ENCODE data around the gene PLB1.
A peak's percentile ranks its signal among the peaks of the same experiment; 100 is the strongest.

The PLB1 gene

DNA sequence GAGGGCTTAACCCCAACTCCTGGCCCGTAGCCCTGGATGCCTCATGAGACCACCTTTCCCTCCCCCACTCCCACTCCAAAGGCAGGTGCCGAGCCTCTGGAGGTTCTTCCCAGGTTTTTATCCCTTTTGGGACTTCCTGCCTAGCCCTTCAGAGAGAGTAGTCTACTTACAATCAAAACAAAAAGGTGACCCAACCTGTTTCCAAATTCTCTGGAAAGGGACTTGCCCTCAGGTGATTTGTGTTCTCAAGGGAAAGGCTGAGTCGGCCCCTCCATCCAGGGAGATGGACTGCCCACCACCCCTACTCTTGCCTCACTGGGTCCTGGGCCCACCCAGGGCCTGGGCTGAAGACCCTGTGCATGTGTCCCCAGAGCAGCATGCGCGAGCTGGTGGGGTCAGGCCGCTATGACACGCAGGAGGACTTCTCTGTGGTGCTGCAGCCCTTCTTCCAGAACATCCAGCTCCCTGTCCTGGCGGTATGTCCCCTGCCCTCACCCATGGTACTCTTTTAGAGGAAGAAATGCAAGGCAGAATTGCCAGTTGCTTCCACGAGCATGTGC is 108.5 kb downstream of the PLB1 start:
- peaks cover 13% of the 10 kb centered on the region; the same call in 1 of the 2 replicates for H3K4me1 ChIP-seq (ENCODE audit: control insufficient read depth, insufficient read depth, low read length)
- H3K36me3 ChIP-seq (ENCODE audit: control insufficient read depth, insufficient read depth, low read length): no peaks in the 10 kb centered on the region
- H3K27me3 ChIP-seq (ENCODE audit: control insufficient read depth, insufficient read depth, low read length): no peaks in the 10 kb centered on the region
- no peak overlapping the region for H3K9ac ChIP-seq (ENCODE audit: low read depth, low read length)
- no peaks in the 10 kb centered on the region for H3K9me3 ChIP-seq (ENCODE audit: control insufficient read depth, insufficient read depth, low read length)
- no peak overlapping the region for H3K27ac ChIP-seq (ENCODE audit: low read depth, low read length)
- no peak overlapping the region for H3K4me3 ChIP-seq (ENCODE audit: low read depth, low read length)

DNA sequence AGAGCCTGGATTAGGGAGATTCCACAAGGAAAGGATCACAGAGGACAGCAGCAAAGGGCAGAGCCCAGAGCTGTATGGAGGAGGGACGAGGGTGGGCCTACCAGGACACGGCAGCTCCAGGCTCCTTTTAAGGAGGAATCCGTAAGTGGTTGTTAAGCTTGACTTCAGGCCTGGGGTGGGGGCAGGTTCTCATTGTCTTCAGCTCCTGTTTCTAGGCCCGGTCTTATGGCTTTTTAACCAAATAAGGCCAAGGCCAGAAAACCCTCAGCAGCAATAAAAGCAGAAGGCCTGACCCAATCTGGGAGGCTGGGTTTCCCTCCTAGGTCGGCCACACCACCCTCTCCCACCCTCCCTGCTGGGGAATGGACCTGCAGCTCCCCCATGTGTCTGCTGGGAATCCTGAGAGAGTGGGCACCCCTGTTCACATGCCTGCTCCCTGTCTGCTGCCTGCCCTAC is 111.2 kb downstream of the PLB1 start:
- peak overlapping the region; percentile 42 for H3K27ac ChIP-seq (ENCODE audit: low read depth, low read length)
- H3K27me3 ChIP-seq (ENCODE audit: control insufficient read depth, insufficient read depth, low read length): no peaks in the 10 kb centered on the region

DNA sequence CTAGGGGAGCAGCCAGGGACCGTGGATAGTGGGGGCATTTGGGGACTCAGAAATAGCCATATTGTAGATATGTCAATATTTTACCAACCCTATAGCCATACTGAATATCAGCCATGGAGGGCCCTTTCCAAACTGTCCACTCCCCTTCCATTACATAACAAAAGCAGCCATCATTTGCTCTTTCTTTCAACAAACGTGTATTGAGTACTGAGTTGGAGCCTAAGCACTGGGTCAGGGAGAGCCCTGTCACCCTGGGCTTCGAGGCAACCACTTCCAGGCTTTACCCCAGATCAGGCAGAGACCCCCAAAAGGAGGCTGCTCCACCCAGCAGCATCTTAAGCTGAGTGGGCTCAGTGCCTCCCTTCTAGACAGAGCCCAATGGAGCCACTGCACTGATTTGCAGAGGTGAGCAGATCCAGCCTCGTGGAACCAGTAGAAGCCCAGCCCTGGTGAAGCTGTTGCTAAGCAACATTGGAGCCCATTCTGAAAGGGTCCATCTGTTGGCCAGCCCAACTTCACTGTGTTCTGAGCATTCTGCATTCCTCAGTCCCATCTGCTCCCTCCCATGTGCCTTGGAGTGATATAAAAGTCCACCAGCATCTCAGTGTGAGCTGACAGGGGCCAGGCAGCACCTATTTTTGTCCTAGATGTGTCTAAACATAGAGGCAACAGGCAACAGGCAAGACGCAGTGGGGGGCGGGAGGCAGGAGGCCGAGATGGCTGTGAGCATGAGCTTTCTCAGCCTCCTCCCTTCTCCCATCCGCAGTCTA is 112.1 kb downstream of the PLB1 start:
- no peak overlapping the region for H3K9ac ChIP-seq (ENCODE audit: low read depth, low read length)
- no peaks in the 10 kb centered on the region for H3K27me3 ChIP-seq (ENCODE audit: control insufficient read depth, insufficient read depth, low read length)
- no peaks in the 10 kb centered on the region for H3K36me3 ChIP-seq (ENCODE audit: control insufficient read depth, insufficient read depth, low read length)
- H3K9me3 ChIP-seq (ENCODE audit: control insufficient read depth, insufficient read depth, low read length): no peaks in the 10 kb centered on the region
- peaks cover 13% of the 10 kb centered on the region; the same call in 1 of the 2 replicates for H3K4me1 ChIP-seq (ENCODE audit: control insufficient read depth, insufficient read depth, low read length)
- no peak overlapping the region for H3K27ac ChIP-seq (ENCODE audit: low read depth, low read length)
- no peak overlapping the region for H3K4me3 ChIP-seq (ENCODE audit: low read depth, low read length)

More for the DNA sequence above, 111.2 kb downstream of the PLB1 start:
- Histone ChIP-seq H3K9ac (ENCODE audit: low read depth, low read length) (0 out of 2 replicates have a peak overlapping the region, but pooled peaks have one; percentile 31), H3K9me3 (ENCODE audit: control insufficient read depth, insufficient read depth, low read length) (no peaks in the 10 kb centered on the region), H3K4me1 (ENCODE audit: control insufficient read depth, insufficient read depth, low read length) (peaks cover 13% of the 10 kb centered on the region; the same call in 1 of the 2 replicates), H3K36me3 (ENCODE audit: control insufficient read depth, insufficient read depth, low read length) (no peaks in the 10 kb centered on the region), H3K4me3 (ENCODE audit: low read depth, low read length) (no peak overlapping the region)

DNA sequence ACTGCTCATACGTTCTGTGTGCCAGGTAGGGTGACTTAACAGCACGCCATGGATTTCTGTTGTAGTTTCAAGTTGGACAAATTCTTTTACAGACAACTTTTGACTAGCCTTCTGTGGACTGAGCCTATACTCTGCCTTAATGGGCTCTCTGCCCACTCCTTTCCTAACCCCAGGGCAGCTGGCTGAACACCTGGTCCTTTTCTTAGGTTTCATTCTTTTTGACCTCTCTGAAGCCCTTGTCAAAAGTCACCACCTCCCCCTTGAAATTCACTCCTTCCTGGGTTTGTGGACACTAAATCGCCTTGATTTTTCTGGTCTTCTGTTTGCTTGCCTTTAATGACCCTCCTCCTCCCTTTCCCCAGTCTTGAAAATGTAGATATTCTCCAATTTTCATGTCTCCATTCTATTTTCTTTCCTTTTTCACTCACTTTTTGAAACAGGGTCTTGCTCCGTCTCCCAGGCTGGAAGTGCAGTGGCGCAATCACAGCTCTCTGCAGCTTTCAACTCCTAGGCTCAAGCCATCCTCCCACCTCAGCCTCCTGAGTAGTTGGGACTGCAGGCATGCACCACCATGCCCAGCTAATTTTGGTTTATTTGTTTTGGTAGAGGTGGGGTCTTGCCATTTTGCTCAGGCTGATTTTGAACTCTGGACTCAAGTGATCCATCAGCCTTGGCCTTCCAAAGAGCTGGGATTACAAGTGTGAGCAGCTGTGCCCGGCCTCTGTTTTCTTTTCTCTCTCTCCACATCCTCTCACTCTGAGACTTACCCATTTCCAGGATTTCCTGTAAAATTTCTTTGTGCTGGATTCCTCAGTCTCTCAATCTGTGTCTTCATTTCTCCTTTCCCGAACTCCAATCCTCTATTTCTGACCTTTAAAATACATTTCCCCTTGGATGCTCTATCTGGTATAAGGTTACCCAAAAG is 112.9 kb downstream of the PLB1 start:
- H3K36me3 ChIP-seq (ENCODE audit: control insufficient read depth, insufficient read depth, low read length): no peaks in the 10 kb centered on the region
- no peak overlapping the region for H3K27ac ChIP-seq (ENCODE audit: low read depth, low read length)
- no peak overlapping the region for H3K9ac ChIP-seq (ENCODE audit: low read depth, low read length)
- no peak overlapping the region for H3K4me3 ChIP-seq (ENCODE audit: low read depth, low read length)
- no peaks in the 10 kb centered on the region for H3K27me3 ChIP-seq (ENCODE audit: control insufficient read depth, insufficient read depth, low read length)
- H3K4me1 ChIP-seq (ENCODE audit: control insufficient read depth, insufficient read depth, low read length): peaks cover 13% of the 10 kb centered on the region; the same call in 1 of the 2 replicates
- no peaks in the 10 kb centered on the region for H3K9me3 ChIP-seq (ENCODE audit: control insufficient read depth, insufficient read depth, low read length)

DNA sequence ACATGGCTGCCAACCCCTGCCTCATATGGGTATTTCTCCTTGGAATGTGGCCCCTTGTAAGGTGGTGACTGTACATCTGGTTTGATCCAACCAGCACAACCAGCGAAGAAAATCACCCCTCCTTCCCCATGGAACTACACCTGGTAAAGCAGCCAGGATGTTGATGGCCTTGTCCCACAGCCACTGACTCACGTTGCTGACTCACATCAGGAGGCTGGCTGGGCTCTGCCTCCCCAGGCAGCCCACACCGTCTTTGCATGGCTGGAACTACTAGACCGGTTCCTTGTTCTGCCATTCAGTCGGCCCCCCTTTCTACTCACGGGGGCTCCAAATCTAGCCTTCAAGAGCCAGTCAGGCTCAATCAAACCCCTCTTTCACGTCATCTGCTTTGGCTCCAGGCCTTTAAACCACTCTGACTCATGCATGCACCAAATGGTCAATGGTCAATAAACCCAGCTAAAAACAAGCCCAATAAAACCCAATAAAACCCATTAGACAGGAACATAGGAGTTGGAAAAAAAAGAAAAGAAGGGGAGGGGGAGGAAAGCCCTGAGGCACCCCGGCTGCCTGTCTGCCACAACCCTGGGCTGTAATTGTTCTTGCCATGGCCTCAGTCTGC is 114.8 kb downstream of the PLB1 start:
- peaks cover 13% of the 10 kb centered on the region; the same call in 1 of the 2 replicates for H3K4me1 ChIP-seq (ENCODE audit: control insufficient read depth, insufficient read depth, low read length)
- H3K4me3 ChIP-seq (ENCODE audit: low read depth, low read length): no peak overlapping the region
- H3K36me3 ChIP-seq (ENCODE audit: control insufficient read depth, insufficient read depth, low read length): no peaks in the 10 kb centered on the region
- no peak overlapping the region for H3K27ac ChIP-seq (ENCODE audit: low read depth, low read length)
- no peaks in the 10 kb centered on the region for H3K9me3 ChIP-seq (ENCODE audit: control insufficient read depth, insufficient read depth, low read length)
- no peak overlapping the region for H3K9ac ChIP-seq (ENCODE audit: low read depth, low read length)
- no peaks in the 10 kb centered on the region for H3K27me3 ChIP-seq (ENCODE audit: control insufficient read depth, insufficient read depth, low read length)

DNA sequence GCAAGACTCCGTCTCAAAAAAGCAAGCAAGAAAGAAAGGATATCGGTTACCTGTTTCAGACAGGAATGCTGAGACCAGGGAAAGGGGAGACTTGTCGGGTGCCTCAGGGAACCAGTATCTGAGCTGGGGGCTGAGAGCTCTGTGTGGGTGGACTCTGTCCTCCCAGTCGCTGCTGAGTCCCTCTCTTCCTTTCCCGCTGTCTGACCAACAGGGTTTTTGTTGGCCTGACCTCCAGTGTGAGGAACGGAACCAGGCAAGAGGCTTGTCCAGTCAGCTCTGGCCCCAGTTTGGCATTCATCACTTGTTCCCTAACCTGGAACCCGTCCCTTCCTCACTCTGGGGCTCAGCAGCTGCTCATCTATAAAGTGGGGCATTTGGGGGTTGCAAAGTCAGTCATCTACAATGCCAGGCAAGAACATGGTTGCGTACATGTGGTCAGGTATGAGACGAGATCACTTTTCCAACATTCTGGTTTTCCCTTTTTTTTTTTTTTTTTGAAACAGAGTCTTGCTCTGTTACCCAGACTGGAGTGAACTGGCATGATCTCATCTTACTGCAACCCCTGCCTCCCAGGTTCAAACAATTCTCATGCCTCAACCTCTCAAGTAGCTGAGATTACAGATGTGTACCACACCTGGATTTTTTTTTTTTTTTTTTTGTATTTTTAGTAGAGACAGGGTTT is 116.4 kb downstream of the PLB1 start:
- no peak overlapping the region for H3K9ac ChIP-seq (ENCODE audit: low read depth, low read length)
- no peak overlapping the region for H3K4me3 ChIP-seq (ENCODE audit: low read depth, low read length)
- H3K36me3 ChIP-seq (ENCODE audit: control insufficient read depth, insufficient read depth, low read length): no peaks in the 10 kb centered on the region
- H3K27ac ChIP-seq (ENCODE audit: low read depth, low read length): no peak overlapping the region
- no peaks in the 10 kb centered on the region for H3K27me3 ChIP-seq (ENCODE audit: control insufficient read depth, insufficient read depth, low read length)
- peaks cover 7% of the 10 kb centered on the region; the same call in 1 of the 2 replicates for H3K4me1 ChIP-seq (ENCODE audit: control insufficient read depth, insufficient read depth, low read length)
- H3K9me3 ChIP-seq (ENCODE audit: control insufficient read depth, insufficient read depth, low read length): no peaks in the 10 kb centered on the region

DNA sequence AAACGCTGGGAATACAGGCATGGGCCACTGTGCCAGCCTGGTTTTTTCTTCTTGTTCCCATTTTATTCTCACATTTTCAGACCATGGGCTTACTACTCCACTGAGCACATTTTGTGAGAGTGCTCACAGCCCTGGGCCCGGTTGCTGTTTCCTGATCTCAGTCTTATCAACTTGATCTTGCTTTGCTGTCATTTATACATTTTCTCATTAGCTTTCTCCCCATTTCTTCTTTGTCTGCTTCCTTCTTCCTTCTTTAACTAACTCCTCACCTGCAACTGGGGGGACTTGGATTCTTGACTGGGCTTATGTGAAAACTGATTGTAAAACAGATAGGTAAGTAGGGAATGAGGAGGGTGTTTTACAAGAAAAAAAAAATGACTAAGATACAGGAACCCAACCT is 117.3 kb downstream of the PLB1 start:
- Histone ChIP-seq H3K9ac (ENCODE audit: low read depth, low read length) (no peak overlapping the region), H3K36me3 (ENCODE audit: control insufficient read depth, insufficient read depth, low read length) (no peaks in the 10 kb centered on the region), H3K9me3 (ENCODE audit: control insufficient read depth, insufficient read depth, low read length) (no peaks in the 10 kb centered on the region), H3K4me1 (ENCODE audit: control insufficient read depth, insufficient read depth, low read length) (no peaks in the 10 kb centered on the region; the same call in 1 of the 2 replicates), H3K27ac (ENCODE audit: low read depth, low read length) (no peak overlapping the region), H3K4me3 (ENCODE audit: low read depth, low read length) (no peak overlapping the region), H3K27me3 (ENCODE audit: control insufficient read depth, insufficient read depth, low read length) (no peaks in the 10 kb centered on the region)

DNA sequence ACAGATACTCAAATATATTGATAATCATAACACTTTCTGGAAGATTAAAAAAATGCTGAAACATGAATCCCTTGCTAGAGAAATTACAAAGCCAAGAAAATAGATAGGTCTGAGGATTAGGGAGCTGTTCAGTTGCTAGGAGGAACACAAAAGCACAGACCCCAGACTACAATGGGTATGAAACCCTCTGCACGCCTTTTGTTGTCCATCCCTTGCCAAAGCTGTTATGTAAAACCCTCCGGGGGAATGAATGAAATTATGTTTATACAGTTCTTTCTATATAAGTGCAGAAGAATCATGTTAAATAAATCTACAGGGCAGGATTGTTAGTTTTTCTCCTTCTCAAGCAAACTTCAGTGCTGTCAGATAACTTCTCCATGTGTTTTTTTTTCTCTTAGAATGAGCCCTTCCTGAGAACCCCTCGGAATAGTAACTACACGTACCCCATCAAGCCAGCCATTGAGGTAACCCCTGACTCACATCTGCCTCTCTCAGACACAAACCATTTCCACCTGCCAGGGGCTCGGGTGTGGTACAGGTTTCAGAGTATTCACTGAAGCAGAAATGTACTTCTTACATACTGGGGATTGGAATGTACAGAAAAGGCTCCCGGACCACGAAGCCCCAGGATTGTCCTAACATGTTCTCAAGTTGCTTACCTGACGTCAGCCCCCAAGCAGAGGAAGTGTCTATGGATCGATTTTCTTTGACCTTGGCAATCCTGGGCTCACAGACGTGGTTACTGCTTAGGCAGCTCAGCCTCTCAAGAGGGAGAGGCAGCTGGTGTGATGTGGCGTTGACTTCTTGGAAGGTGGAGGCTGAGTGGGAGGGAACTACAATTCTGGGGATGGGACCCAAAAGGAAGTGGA is 118.0 kb downstream of the PLB1 start:
- Histone ChIP-seq H3K9me3 (ENCODE audit: control insufficient read depth, insufficient read depth, low read length) (no peaks in the 10 kb centered on the region), H3K4me1 (ENCODE audit: control insufficient read depth, insufficient read depth, low read length) (0 out of 2 replicates have a peak, but pooled peaks cover 5% of the 10 kb centered on the region), H3K27ac (ENCODE audit: low read depth, low read length) (no peak overlapping the region), H3K27me3 (ENCODE audit: control insufficient read depth, insufficient read depth, low read length) (no peaks in the 10 kb centered on the region), H3K4me3 (ENCODE audit: low read depth, low read length) (no peak overlapping the region), H3K36me3 (ENCODE audit: control insufficient read depth, insufficient read depth, low read length) (no peaks in the 10 kb centered on the region), H3K9ac (ENCODE audit: low read depth, low read length) (no peak overlapping the region)

DNA sequence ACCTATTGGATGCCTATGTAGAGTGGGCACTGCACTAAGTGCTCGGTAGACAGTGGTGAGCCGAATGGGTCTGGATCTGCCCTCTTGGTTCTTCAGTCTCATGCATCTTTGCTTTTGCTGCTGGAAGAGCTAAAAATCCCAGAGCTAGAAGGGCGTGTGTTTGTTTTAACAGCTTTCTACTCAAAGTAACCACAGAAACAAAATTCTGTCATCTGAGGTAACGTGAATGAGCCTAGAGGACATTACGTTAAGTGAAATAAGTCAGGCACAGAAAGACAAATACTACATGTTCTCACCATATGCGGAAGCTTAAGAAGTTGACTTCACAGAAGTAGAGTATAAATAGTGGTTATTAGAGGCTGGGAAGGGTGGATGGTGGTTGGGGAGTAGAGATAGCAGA is 119.8 kb downstream of the PLB1 start:
- no peaks in the 10 kb centered on the region for H3K27me3 ChIP-seq (ENCODE audit: control insufficient read depth, insufficient read depth, low read length)
- 0 out of 2 replicates have a peak, but pooled peaks cover 6% of the 10 kb centered on the region for H3K4me1 ChIP-seq (ENCODE audit: control insufficient read depth, insufficient read depth, low read length)
- no peaks in the 10 kb centered on the region for H3K9me3 ChIP-seq (ENCODE audit: control insufficient read depth, insufficient read depth, low read length)
- H3K4me3 ChIP-seq (ENCODE audit: low read depth, low read length): no peak overlapping the region
- H3K27ac ChIP-seq (ENCODE audit: low read depth, low read length): no peak overlapping the region
- H3K36me3 ChIP-seq (ENCODE audit: control insufficient read depth, insufficient read depth, low read length): no peaks in the 10 kb centered on the region
- no peak overlapping the region for H3K9ac ChIP-seq (ENCODE audit: low read depth, low read length)

Data from HUES48 (cell line).